ENCODE measurements around the gene PLCB4.

The PLCB4 gene

GRCh38 chr20:9397928-9398327 lies 329.0 kb downstream of the PLCB4 start:
- DNase-seq (ENCODE audit: low spot score) = no peak
- in situ Hi-C loops (cut with MboI; ENCODE audit: low pct_unique_long_range_greater_than_20kb, low sequenced_read_pairs, unreplicated experiment) = no loop called here
- no peak for TF ChIP-seq CTCF (IDR thresholded peaks at IDR 0.05; ENCODE audit: extremely low read depth, insufficient read depth, missing control alignments)

GRCh38 chr20:9398882-9399281 lies 330.0 kb downstream of the PLCB4 start:
- in situ Hi-C loops (cut with MboI; ENCODE audit: low pct_unique_long_range_greater_than_20kb, low sequenced_read_pairs, unreplicated experiment) = no loop called here
- DNase-seq (ENCODE audit: low spot score) = no peak
- TF ChIP-seq CTCF (IDR thresholded peaks at IDR 0.05; ENCODE audit: extremely low read depth, insufficient read depth, missing control alignments) = no peak

GRCh38 chr20:9399322-9399721 lies 330.4 kb downstream of the PLCB4 start:
- no peak for DNase-seq (ENCODE audit: low spot score)
- TF ChIP-seq CTCF (IDR thresholded peaks at IDR 0.05; ENCODE audit: extremely low read depth, insufficient read depth, missing control alignments) = no peak
- in situ Hi-C loops (cut with MboI; ENCODE audit: low pct_unique_long_range_greater_than_20kb, low sequenced_read_pairs, unreplicated experiment) = no loop called here

GRCh38 chr20:9400171-9401025 lies 331.5 kb downstream of the PLCB4 start:
- in situ Hi-C loops (cut with MboI; ENCODE audit: low pct_unique_long_range_greater_than_20kb, low sequenced_read_pairs, unreplicated experiment) = loop anchor here (25.0 kb wide), 2 partner anchors 512 to 687 kb away; no protein-coding TSS in a partner anchor
- DNase-seq (ENCODE audit: low spot score) = no peak
- no peak for TF ChIP-seq CTCF (IDR thresholded peaks at IDR 0.05; ENCODE audit: extremely low read depth, insufficient read depth, missing control alignments)

- no peak for TF ChIP-seq CTCF (IDR thresholded peaks at IDR 0.05; ENCODE audit: extremely low read depth, insufficient read depth, missing control alignments)
- in situ Hi-C loops (cut with MboI; ENCODE audit: low pct_unique_long_range_greater_than_20kb, low sequenced_read_pairs, unreplicated experiment) = loop anchor here (25.0 kb wide), 2 partner anchors 511 to 686 kb away; no protein-coding TSS in a partner anchor
- DNase-seq (ENCODE audit: low spot score) = no peak
These were observed 332.5 kb downstream of the PLCB4 start for GRCh38 chr20:9401371-9401770.

- TF ChIP-seq CTCF (IDR thresholded peaks at IDR 0.05; ENCODE audit: extremely low read depth, insufficient read depth, missing control alignments) = no peak
- DNase-seq (ENCODE audit: low spot score) = no peak
- in situ Hi-C loops (cut with MboI; ENCODE audit: low pct_unique_long_range_greater_than_20kb, low sequenced_read_pairs, unreplicated experiment) = loop anchor here (25.0 kb wide), 2 partner anchors 510 to 685 kb away; no protein-coding TSS in a partner anchor
These were observed 333.3 kb downstream of the PLCB4 start for GRCh38 chr20:9402141-9402540.

All from GM13977 (cell line).